HG03103 (cell line): ENCODE measurements around the gene PDE3A.

Source experiments
- ATAC-seq: cut with Tn5 transposase; IDR thresholded peaks from one replicate; pipeline ENCODE4 v1.9.1; 2021; ENCODE audit warnings: low read depth; ENCODE audit not compliant: unreplicated experiment

Gene PDE3A

GRCh38 chr12:20453756-20454310 lies 85.5 kb downstream of the PDE3A start:
- ATAC-seq, result no peak

DNA sequence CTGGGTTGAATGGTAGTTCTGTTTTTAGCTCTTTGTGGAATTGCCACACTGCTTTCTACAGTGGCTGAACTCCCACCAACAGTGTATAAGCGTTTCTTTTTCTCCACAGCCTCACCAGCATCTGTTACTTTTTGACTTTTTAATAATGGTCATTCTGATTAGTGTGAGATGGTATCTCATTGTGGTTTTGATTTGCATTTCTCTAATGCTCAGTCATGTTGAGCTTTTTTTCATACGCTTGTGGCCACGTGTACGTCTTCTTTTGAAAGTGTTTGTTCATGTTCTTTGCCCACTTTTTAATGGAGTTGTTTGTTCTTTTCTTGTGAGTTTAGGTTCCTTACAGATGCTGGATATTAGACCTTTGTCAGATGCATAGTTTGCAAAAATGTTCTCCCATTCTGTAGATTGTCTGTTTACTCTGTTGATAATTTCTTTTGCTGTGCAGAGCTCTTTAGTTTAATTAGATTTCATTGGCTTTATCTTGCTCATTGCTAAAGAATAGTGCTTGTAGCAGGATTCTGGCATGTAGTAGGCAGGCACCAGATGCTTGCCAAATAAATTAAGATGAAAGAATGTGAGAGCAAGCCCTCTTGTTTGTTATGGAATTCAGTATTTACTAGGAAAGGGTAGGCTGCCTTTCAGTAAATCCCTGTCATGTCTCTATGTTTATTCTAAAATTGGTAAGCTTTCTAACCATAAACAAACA lies 86.8 kb downstream of the PDE3A start:
- no peak for ATAC-seq

DNA sequence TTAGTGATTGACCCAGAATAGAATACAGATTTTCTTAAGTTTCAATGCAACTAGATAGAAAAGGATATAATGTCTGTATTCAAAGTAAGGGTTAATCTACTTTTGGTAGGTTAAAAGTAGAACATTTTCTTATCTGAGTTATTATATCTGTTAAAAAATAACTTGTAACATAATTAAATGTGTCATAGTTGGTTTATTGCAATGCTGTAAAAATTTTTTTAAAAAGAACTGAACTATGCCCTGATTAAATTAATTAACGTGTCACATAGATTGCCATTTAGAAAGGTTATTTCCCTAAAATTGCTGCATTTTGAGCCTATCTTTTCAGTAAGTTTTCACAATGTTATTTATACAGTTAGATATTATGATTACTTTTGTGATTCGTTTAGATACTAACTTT lies 89.2 kb downstream of the PDE3A start:
- no peak for ATAC-seq

DNA sequence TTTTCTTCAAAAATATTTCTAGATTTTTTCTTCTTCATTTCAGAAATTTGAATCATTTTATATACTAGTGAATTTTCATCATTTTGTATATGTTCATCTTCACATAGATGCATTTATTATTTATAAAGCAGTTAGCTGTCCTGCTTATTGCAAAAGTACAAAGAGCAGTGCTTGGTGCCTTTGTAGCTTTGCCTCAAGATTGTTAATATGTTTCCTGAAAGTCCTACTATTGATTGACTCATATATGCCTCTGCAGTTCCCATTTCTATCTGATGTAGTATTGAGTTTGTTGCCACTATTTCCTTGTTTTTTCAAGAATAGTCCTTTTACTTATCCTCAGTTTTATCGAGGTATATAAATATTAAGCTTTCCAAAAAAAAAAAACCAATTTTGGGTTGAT lies 89.7 kb downstream of the PDE3A start:
- no peak for ATAC-seq

GRCh38 chr12:20459920-20460319 lies 91.6 kb downstream of the PDE3A start:
- no peak for ATAC-seq

DNA sequence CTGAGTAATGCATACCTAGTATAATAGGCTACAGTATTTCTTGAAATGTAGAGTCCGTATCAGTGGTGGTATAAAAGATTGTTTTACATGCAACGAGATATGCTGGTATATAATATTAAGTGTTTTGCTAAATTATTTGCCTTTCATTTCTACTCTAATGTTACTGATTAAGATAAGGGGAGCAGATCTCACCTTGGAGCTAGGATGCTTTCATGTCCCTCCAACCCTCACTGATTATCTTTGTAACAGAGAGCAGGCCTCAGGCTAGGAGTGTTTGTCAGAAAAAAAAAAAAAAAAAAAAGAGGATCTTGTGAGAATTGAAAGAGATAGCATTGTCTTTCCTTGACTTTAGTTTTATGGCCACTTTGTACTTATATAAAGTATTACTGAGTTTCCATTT lies 92.6 kb downstream of the PDE3A start:
- no peak for ATAC-seq

GRCh38 chr12:20463913-20464524 lies 95.7 kb downstream of the PDE3A start:
- no peak for ATAC-seq

GRCh38 chr12:20469300-20469699 lies 101.0 kb downstream of the PDE3A start:
- ATAC-seq, result no peak

GRCh38 chr12:20469756-20470155 lies 101.4 kb downstream of the PDE3A start:
- ATAC-seq, result no peak

GRCh38 chr12:20472102-20472782 lies 103.9 kb downstream of the PDE3A start:
- no peak for ATAC-seq

DNA sequence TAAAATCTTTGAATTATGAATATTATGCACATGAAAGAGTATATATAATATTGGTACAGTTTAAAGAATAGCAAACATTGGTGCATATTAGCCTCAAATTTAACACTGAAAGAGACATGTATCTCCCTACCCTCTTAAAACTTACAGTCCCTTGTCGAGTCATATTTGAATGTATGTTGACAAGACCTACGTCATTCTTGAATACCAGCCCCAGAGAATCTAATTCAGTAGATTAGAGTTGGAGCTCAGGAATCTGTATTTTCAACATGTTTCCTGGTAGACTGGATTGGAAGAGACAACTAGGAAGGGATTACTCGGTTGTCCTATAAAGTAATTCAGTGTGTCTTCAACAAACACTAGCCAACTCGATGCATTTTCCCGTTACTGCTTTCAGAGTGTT lies 104.8 kb downstream of the PDE3A start:
- no peak for ATAC-seq

DNA sequence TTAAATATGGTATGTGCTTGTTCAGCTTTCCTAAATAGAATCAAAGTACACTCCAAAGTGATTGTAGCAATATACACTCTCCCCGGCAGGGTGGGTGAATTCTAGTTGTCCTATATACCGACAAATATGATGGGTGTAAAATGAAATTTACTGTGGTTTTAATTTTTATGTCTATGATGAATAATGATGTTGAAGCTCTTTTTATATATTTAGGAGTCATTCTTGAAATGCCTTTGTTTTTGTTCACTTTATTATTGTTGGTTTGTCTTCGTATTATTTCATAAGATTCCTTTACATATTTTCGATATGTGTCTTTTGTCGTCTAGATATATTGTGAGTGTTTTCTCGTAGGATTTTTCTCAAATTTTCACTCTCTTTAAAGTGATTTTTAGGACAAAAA lies 105.7 kb downstream of the PDE3A start:
- ATAC-seq, result no peak

DNA sequence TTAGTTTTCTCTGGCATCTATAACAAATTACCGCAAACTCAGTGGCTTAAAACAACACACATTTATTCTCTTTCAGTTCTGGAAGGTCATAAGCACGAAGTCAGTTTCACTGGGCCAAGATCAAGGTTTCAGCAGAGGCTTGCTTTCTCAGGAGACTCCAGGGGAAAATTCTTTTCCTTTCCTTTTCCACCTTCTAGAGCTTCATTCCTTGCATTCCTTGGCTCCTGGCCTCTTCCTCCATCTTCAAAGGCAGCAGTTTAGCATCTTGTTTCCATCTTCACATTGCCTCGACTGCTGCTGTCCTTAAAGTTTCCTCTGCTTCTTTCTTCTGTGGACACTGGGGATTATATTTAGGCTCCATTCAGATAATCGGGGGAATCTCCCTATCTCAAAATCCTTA lies 106.1 kb downstream of the PDE3A start:
- no peak for ATAC-seq

- ATAC-seq, result no peak
Observed at GRCh38 chr12:20475542-20475941, 107.2 kb downstream of the PDE3A start.

- no peak for ATAC-seq
Observed at GRCh38 chr12:20476551-20476950, 108.2 kb downstream of the PDE3A start.

- ATAC-seq, result no peak
Observed at GRCh38 chr12:20477255-20477654, 108.9 kb downstream of the PDE3A start.

- no peak for ATAC-seq
Observed at GRCh38 chr12:20477672-20478071, 109.3 kb downstream of the PDE3A start.

- no peak for ATAC-seq
Observed at GRCh38 chr12:20482491-20483054, 114.2 kb downstream of the PDE3A start.

- no peak for ATAC-seq
Observed at GRCh38 chr12:20483776-20484175, 115.4 kb downstream of the PDE3A start.

DNA sequence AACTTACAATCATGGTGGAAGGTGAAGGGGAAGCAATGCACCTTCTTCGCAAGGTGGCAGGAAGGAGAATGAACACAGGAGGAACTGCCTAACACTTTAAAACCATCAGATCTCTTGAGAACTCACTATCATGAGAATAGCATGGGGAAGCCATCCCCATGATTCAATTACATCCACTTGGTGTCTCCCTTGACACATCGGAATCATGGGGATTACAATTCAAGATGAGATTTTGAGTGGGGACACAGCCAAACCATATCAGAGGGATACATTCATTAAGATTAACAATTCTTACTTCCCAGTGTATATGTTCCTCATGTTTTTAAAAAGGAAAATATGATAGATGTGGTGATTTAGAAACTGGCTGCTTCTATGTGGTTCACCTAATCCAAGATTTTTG lies 117.9 kb downstream of the PDE3A start:
- no peak for ATAC-seq

DNA sequence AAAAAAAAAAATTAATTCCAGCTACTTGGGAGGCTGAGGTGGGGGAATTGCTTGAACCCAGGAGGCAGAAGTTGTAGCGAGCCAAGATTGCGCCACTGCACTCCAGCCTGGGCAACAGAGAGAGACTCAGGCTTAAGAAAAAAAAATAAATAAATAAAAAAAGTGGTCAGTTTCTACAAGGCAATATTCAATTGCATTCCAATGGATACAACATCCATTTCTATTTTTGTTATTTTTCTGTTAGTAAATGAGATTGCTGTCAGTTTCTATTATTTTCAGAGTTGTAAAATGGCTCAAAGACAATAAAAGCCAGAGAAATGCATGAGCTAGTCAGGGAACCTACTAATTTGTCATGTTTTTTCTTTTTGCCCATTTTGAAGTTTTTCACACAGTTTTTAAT lies 119.2 kb downstream of the PDE3A start:
- no peak for ATAC-seq
